Hepatocyte (in vitro differentiated cells): ENCODE data around the gene MARF1. TPM values are rescaled to one million over a fixed set of nuclear protein-coding genes. Genes with fewer than 3 reads are reported as not detected.
"Not testable (repeated sequence)": the region's sequence is repeated elsewhere in the genome, so short reads cannot be mapped to it uniquely, and the experiment has no call there.

Experiments
- DNase-seq: peaks from one replicate; pipeline ENCODE4 v3.0.0-alpha.2; 2016; ENCODE audit warnings: low spot score
- H2AFZ ChIP-seq: fragments of 200-600 bp; sonication (generic); 2 replicates; pipeline ENCODE4 v1.6.0; 2016; ENCODE audit warnings: antibody characterized with exemption, mild to moderate bottlenecking
- H3K27ac ChIP-seq: fragments of 200-600 bp; sonication (generic); 2 replicates; pipeline ENCODE4 v1.5.1; 2016; ENCODE audit warnings: mild to moderate bottlenecking
- H3K27me3 ChIP-seq: fragments of 200-600 bp; sonication (generic); 2 replicates; pipeline ENCODE4 v1.6.1; 2016
- H3K36me3 ChIP-seq: fragments of 200-600 bp; sonication (generic); replicated peaks from 2 replicates; pipeline ENCODE4 v1.5.1; 2016; ENCODE audit warnings: low read depth; ENCODE audit not compliant: insufficient read depth
- H3K4me1 ChIP-seq: fragments of 200-600 bp; sonication (generic); 2 replicates; pipeline ENCODE4 v1.5.1; 2016; ENCODE audit warnings: mild to moderate bottlenecking, moderate library complexity; ENCODE audit not compliant: insufficient read depth
- H3K4me2 ChIP-seq: fragments of 200-600 bp; sonication (generic); 2 replicates; pipeline ENCODE4 v1.6.0; 2016
- H3K4me3 ChIP-seq: fragments of 200-600 bp; sonication (generic); 2 replicates; pipeline ENCODE4 v1.5.1; 2016; ENCODE audit warnings: mild to moderate bottlenecking
- H3K79me2 ChIP-seq: fragments of 200-600 bp; sonication (generic); 2 replicates; pipeline ENCODE4 v1.6.0; 2017; ENCODE audit warnings: mild to moderate bottlenecking
- H3K9me2 ChIP-seq: fragments of 200-600 bp; sonication (generic); replicated peaks from 2 replicates; pipeline ENCODE4 v1.6.0; 2017; ENCODE audit warnings: mild to moderate bottlenecking; ENCODE audit not compliant: insufficient read depth
- H3K9me3 ChIP-seq: fragments of 200-600 bp; sonication (generic); 2 replicates; pipeline ENCODE4 v1.5.1; 2016; ENCODE audit warnings: low read depth, mild to moderate bottlenecking
- H4K20me1 ChIP-seq: fragments of 200-600 bp; sonication (generic); 2 replicates; pipeline ENCODE4 v1.6.0; 2016; ENCODE audit warnings: mild to moderate bottlenecking; ENCODE audit not compliant: insufficient read depth, poor library complexity, severe bottlenecking
- EZH2 ChIP-seq: fragments of 200-600 bp; sonication (generic); IDR thresholded peaks from 2 replicates; pipeline ENCODE4 v1.6.1; 2016; ENCODE audit warnings: antibody characterized with exemption, mild to moderate bottlenecking, borderline replicate concordance
- EZH2phosphoT487 ChIP-seq: fragments of 200-600 bp; sonication (generic); IDR thresholded peaks from one replicate; pipeline ENCODE4 v1.6.1; 2018; ENCODE audit warnings: antibody characterized with exemption, mild to moderate bottlenecking, low read depth, moderate library complexity; ENCODE audit not compliant: unreplicated experiment, severe bottlenecking
- WGBS: methylation state at CpG from one replicate; pipeline ENCODE4 v1.1.6; 2016; ENCODE audit warnings: low lambda C conversion rate; ENCODE audit errors: missing lambda C conversion rate; 5-methylcytosine and 5-hydroxymethylcytosine counted together
- polyA plus RNA-seq: library from polyadenylated mRNA; unstranded; fragments of >200 nt; fragmentation: Nextera tagmentation; extraction: Ambion mirVana; gene quantifications from 2 replicates; pipeline ENCODE4 v1.2.1, GENCODE V29; 2016
- total RNA-seq: library from RNA; depleted of rRNA; stranded (reverse); fragments of >200 nt; gene quantifications from 2 replicates; pipeline ENCODE4 v1.2.3, GENCODE V29; 2014
- TF ChIP-seq, protein P1 (sequence below): fragments of 200-600 bp; sonication (generic); IDR thresholded peaks from 2 replicates; pipeline ENCODE4 v1.5.1; 2016; ENCODE audit warnings: antibody characterized with exemption, mild to moderate bottlenecking; ENCODE audit not compliant: poor library complexity

Gene MARF1
- total and polyA plus RNA-seq, 2 experiments from 2014 or later, result 7.0 to 15.5 TPM

DNA sequence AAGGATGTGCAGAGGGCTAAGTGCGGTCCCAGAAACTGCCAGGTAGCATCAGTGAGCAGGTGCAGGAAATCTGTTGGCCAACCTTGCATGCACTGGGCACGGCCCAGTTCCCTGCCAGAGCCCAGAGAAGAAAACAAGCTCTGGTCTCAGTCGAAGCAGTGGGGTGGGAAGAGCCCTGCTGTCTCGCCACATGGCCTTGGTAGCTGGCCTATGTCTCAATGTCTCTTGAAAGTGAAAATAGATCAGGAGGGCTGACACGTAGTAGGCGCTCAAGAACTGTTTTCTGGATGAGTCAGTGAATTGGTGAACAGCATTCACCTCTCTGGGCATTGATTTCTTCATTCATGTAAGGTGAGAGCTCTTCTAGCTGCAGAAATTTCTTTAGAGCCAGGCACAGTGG is 90.4 kb downstream of the MARF1 start:
- Histone ChIP-seq H3K27ac (no peak overlapping the region), H3K79me2 (no peaks in the 10 kb centered on the region), H2AFZ (no peak overlapping the region), H4K20me1 (no peaks in the 10 kb centered on the region), H3K4me1 (no peaks in the 10 kb centered on the region), H3K36me3 (no peaks in the 10 kb centered on the region), H3K9me3 (no peaks in the 10 kb centered on the region), H3K9me2 (no peaks in the 10 kb centered on the region), H3K4me3 (no peak overlapping the region), H3K27me3 (no peaks in the 10 kb centered on the region), H3K4me2 (no peak overlapping the region)
- TF ChIP-seq, protein P1, sequence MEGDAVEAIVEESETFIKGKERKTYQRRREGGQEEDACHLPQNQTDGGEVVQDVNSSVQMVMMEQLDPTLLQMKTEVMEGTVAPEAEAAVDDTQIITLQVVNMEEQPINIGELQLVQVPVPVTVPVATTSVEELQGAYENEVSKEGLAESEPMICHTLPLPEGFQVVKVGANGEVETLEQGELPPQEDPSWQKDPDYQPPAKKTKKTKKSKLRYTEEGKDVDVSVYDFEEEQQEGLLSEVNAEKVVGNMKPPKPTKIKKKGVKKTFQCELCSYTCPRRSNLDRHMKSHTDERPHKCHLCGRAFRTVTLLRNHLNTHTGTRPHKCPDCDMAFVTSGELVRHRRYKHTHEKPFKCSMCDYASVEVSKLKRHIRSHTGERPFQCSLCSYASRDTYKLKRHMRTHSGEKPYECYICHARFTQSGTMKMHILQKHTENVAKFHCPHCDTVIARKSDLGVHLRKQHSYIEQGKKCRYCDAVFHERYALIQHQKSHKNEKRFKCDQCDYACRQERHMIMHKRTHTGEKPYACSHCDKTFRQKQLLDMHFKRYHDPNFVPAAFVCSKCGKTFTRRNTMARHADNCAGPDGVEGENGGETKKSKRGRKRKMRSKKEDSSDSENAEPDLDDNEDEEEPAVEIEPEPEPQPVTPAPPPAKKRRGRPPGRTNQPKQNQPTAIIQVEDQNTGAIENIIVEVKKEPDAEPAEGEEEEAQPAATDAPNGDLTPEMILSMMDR, result no peak
- TF ChIP-seq EZH2phosphoT487 (no peak), EZH2 (no peak)
- 94% methylated on average over 6 of the region's 6 CpGs for WGBS
- DNase-seq, result no peak

DNA sequence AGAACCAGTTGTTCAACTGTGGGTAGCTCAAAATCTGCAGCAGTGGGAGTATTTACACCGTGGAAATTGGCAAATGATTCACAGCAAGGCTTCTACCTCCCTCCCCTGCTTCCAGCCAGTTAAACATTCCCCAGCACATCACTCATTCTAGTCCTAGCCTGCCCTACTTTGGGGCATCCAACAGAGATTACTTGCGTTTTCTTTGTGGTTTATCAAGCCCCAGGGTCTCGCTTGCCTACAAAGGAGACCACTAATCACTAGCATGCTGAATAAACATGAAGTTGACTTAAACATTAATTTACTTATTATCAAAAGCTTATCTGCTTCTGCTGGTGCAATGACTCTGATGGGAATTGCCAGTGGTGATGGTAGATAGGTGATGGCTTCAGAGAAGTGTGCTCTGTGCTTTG is 94.5 kb downstream of the MARF1 start:
- DNase-seq, result no peak
- Histone ChIP-seq H3K79me2 (no peaks in the 10 kb centered on the region), H3K4me2 (no peak overlapping the region), H3K36me3 (no peaks in the 10 kb centered on the region), H3K9me3 (no peaks in the 10 kb centered on the region), H3K4me1 (no peaks in the 10 kb centered on the region), H3K4me3 (no peak overlapping the region), H3K27ac (no peak overlapping the region), H4K20me1 (no peaks in the 10 kb centered on the region), H3K9me2 (no peaks in the 10 kb centered on the region), H3K27me3 (no peaks in the 10 kb centered on the region), H2AFZ (no peak overlapping the region)
- TF ChIP-seq EZH2 (no peak), EZH2phosphoT487 (no peak)
- TF ChIP-seq, protein P1, result no peak
- 80% methylated on average over 3 of the region's 3 CpGs for WGBS

DNA sequence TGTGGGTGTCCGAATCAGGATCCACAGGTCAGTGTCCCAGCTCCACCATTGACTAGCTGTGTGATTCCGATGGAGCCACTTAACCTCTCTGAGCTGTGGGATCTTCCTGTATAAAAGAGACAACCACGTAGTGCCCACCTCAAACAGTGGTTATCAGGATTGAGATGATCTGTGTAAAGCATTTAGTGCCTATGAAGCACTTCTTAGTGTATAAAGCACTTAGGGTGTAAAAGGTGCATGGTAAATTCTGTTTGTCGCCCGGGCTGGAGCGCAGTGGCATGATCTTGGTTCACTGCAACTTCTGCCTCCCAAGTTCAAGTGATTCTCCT is 95.2 kb downstream of the MARF1 start:
- Histone ChIP-seq H3K4me3 (no peak overlapping the region), H3K27me3 (no peaks in the 10 kb centered on the region), H3K4me2 (no peak overlapping the region), H4K20me1 (no peaks in the 10 kb centered on the region), H3K9me3 (no peaks in the 10 kb centered on the region), H3K27ac (no peak overlapping the region), H3K4me1 (no peaks in the 10 kb centered on the region), H3K79me2 (no peaks in the 10 kb centered on the region), H3K9me2 (no peaks in the 10 kb centered on the region), H2AFZ (no peak overlapping the region), H3K36me3 (no peaks in the 10 kb centered on the region)
- 94% methylated on average over 6 of the region's 6 CpGs for WGBS
- no peak for DNase-seq
- TF ChIP-seq EZH2phosphoT487, result no peak
- TF ChIP-seq, protein P1, result no peak
- TF ChIP-seq EZH2, result no peak

DNA sequence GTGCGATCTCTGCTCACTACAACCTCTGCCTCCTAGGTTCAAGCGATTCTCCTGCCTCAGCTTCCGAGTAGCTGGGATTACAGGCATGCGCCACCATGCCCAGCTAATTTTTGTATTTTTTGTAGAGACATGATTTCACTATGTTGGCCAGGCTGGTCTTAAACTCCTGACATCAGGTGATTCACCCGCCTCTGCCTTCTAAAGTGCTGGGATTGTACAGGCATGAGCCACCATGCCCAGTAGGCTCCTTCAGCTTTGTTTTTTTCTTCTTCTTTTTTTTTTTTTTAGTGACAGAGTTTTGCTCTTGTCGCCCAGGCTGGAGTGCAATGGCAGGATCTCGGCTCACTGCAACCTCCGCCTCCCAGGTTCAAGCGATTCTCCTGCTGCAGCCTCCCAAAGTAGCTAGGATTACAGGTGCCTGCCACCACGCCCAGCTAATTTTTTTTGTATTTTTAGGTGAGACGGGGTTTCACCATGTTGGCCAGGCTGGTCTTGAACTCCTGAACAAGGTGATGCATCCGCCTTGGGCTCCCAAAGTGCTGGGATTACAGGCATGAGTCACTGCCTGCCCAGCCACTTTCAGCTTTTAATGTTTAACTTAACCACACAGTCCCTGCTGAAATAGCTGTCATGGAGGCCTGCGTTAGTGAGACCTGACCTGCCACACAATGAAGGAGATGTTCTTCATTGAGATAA is 95.7 kb downstream of the MARF1 start:
- H3K36me3 ChIP-seq, H3K4me2 ChIP-seq, H3K9me3 ChIP-seq, H3K4me1 ChIP-seq, H3K4me3 ChIP-seq, H3K79me2 ChIP-seq, H3K9me2 ChIP-seq, H2AFZ ChIP-seq, H3K27ac ChIP-seq, H3K27me3 ChIP-seq, DNase-seq, H4K20me1 ChIP-seq: not testable (repeated sequence)
- WGBS, result 86% methylated on average over 12 of the region's 13 CpGs
